ENCODE measurements around the gene SAE1. TPM values are rescaled to one million over a fixed set of nuclear protein-coding genes. Genes with fewer than 3 reads are reported as not detected.

Gene SAE1
- total RNA-seq, result 90.3 and 112 TPM in 2 replicates
- polyA plus RNA-seq, result 97.2 and 98.8 TPM in 2 replicates

DNA sequence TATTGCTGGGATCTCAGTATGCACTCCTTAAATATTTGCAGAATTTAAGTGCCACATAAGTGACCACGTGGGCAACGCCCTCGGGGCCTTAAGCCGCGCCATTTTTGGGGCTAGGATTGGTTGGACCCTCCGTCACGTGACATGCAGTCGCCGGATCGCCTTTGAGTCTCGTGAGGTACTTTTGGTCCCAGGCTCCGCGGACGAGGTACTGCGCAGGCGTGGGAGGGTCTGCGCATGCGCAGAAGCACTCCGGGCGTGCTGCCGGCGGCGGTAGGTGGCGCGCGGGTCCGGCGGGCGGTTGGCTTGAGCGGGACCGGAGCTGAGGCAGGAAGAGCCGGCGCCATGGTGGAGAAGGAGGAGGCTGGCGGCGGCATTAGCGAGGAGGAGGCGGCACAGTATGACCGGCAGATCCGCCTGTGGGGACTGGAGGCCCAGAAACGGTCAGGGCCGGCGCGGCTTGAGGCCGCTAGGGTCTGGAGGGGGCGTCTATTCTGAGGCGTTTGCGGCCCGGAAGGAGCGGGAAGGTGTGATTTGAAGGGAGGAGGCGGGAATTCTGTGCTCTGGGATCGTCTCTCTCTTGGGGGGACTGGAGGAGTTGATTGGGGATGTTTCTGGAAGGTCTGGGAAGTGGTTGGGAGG is at the start of gene SAE1:
TSS of gene SAE1 (plus strand) at position 247 of the 639 bp plus-strand sequence. CDS start at position 343, 96 bp downstream.
- Histone ChIP-seq H3K27me3 (no peaks in the 10 kb centered on the region), H4K20me1 (ENCODE audit: insufficient read depth, poor library complexity, severe bottlenecking) (peaks cover 5% of the 10 kb centered on the region), H2AFZ (peak within 1 kb of the TSS; percentile 54), H3K27ac (peak within 1 kb of the TSS; percentile 92), H3K36me3 (replicated peaks; ENCODE audit: insufficient read depth, low read depth) (no peaks in the 10 kb centered on the region), H3K4me3 (peak within 1 kb of the TSS; percentile 57), H3K9me2 (replicated peaks; ENCODE audit: insufficient read depth) (no peaks in the 10 kb centered on the region), H3K4me1 (ENCODE audit: insufficient read depth) (peaks cover 21% of the 10 kb centered on the region), H3K9me3 (ENCODE audit: low read depth) (no peaks in the 10 kb centered on the region), H3K79me2 (peaks cover 43% of the 10 kb centered on the region), H3K4me2 (peak within 1 kb of the TSS; percentile 82)
- under 1% methylated on average over 49 of the region's 51 CpGs for WGBS (ENCODE audit: low lambda C conversion rate, missing lambda C conversion rate)
- no peak for TF ChIP-seq EZH2 (IDR thresholded peaks at IDR 0.05; ENCODE audit: borderline replicate concordance)
- TF ChIP-seq, protein P1, sequence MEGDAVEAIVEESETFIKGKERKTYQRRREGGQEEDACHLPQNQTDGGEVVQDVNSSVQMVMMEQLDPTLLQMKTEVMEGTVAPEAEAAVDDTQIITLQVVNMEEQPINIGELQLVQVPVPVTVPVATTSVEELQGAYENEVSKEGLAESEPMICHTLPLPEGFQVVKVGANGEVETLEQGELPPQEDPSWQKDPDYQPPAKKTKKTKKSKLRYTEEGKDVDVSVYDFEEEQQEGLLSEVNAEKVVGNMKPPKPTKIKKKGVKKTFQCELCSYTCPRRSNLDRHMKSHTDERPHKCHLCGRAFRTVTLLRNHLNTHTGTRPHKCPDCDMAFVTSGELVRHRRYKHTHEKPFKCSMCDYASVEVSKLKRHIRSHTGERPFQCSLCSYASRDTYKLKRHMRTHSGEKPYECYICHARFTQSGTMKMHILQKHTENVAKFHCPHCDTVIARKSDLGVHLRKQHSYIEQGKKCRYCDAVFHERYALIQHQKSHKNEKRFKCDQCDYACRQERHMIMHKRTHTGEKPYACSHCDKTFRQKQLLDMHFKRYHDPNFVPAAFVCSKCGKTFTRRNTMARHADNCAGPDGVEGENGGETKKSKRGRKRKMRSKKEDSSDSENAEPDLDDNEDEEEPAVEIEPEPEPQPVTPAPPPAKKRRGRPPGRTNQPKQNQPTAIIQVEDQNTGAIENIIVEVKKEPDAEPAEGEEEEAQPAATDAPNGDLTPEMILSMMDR (IDR thresholded peaks at IDR 0.05; ENCODE audit: poor library complexity), result peak; percentile 55
- no peak for TF ChIP-seq EZH2phosphoT487 (IDR thresholded peaks at IDR 0.05; ENCODE audit: low read depth, severe bottlenecking, unreplicated experiment)
- DNase-seq (ENCODE audit: low spot score), result peak; percentile 98

DNA sequence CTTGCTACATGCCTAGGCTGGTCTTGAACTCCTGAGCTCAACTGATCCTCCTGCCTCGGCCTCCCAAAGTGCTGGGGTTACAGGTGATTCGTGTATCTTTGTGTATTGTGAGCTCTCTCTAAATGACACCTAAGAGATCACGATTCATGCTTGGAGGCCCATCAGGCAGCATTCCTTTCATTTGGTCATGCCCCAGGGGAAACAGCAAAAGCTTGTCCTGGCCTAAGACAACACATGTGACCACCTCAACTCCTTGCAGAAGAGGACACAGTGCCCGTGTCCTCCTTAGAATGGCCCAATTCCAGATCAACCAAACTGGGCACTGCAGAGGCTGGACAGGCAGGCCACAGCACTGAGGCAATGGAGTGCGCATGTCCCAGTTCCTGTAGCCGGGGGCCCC is 49.5 kb upstream of the SAE1 start:
- no peaks in the 10 kb centered on the region for H3K9me3 ChIP-seq (ENCODE audit: low read depth)
- H2AFZ ChIP-seq, result no peak overlapping the region
- peaks cover 4% of the 10 kb centered on the region for H3K4me1 ChIP-seq (ENCODE audit: insufficient read depth)
- H3K9me2 ChIP-seq (replicated peaks; ENCODE audit: insufficient read depth), result no peaks in the 10 kb centered on the region
- no peak for TF ChIP-seq EZH2 (IDR thresholded peaks at IDR 0.05; ENCODE audit: borderline replicate concordance)
- TF ChIP-seq, protein P1 (IDR thresholded peaks at IDR 0.05; ENCODE audit: poor library complexity), result no peak
- TF ChIP-seq EZH2phosphoT487 (IDR thresholded peaks at IDR 0.05; ENCODE audit: low read depth, severe bottlenecking, unreplicated experiment), result no peak
- WGBS (ENCODE audit: low lambda C conversion rate, missing lambda C conversion rate), result 91% methylated on average over 6 of the region's 6 CpGs
- H3K4me2 ChIP-seq, result no peak overlapping the region
- no peaks in the 10 kb centered on the region for H3K36me3 ChIP-seq (replicated peaks; ENCODE audit: insufficient read depth, low read depth)
- peaks cover 10% of the 10 kb centered on the region for H3K79me2 ChIP-seq
- no peak overlapping the region for H3K4me3 ChIP-seq
- H3K27me3 ChIP-seq, result no peaks in the 10 kb centered on the region
- no peak for DNase-seq (ENCODE audit: low spot score)
- H3K27ac ChIP-seq, result peak overlapping the region; percentile 12
- H4K20me1 ChIP-seq (ENCODE audit: insufficient read depth, poor library complexity, severe bottlenecking), result no peaks in the 10 kb centered on the region

DNA sequence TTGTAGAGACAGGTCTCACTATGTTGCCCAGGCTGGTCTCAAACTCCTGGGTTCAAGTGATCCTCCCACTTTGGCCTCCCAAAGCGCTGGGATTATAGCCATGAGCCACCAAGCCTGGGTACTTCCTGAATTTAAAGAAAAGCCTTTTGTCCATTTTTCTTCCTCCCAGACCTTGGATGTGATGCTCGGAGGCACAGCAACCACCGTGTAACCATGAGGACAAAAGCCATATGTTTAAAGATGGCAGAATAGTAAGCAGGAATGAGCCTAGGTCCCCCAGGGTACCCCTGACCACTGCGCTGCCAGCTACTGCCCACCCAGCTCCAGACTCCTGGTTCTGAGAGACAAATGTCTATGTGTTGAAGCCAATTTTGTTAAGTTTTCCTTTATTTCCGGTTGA is 48.1 kb upstream of the SAE1 start:
- H3K4me3 ChIP-seq, result no peak overlapping the region
- H3K4me2 ChIP-seq, result no peak overlapping the region
- peaks cover 4% of the 10 kb centered on the region for H3K79me2 ChIP-seq
- no peaks in the 10 kb centered on the region for H3K36me3 ChIP-seq (replicated peaks; ENCODE audit: insufficient read depth, low read depth)
- no peaks in the 10 kb centered on the region for H4K20me1 ChIP-seq (ENCODE audit: insufficient read depth, poor library complexity, severe bottlenecking)
- no peaks in the 10 kb centered on the region for H3K9me3 ChIP-seq (ENCODE audit: low read depth)
- no peak for DNase-seq (ENCODE audit: low spot score)
- no peaks in the 10 kb centered on the region for H3K27me3 ChIP-seq
- no peak overlapping the region for H3K27ac ChIP-seq
- H3K4me1 ChIP-seq (ENCODE audit: insufficient read depth), result peaks cover 4% of the 10 kb centered on the region
- WGBS (ENCODE audit: low lambda C conversion rate, missing lambda C conversion rate), result 96% methylated on average over 5 of the region's 5 CpGs
- no peak overlapping the region for H2AFZ ChIP-seq
- no peaks in the 10 kb centered on the region for H3K9me2 ChIP-seq (replicated peaks; ENCODE audit: insufficient read depth)
- TF ChIP-seq, protein P1 (IDR thresholded peaks at IDR 0.05; ENCODE audit: poor library complexity), result no peak
- TF ChIP-seq EZH2 (IDR thresholded peaks at IDR 0.05; ENCODE audit: borderline replicate concordance) (no peak), EZH2phosphoT487 (IDR thresholded peaks at IDR 0.05; ENCODE audit: low read depth, severe bottlenecking, unreplicated experiment) (no peak)

Data from hepatocyte (in vitro differentiated cells).